K562 (cell line): ENCODE data around the gene RNF114. TPM values are rescaled to one million over a fixed set of nuclear protein-coding genes. Genes with fewer than 3 reads are reported as not detected.

Experiments
- ATAC-seq: fragments of 200-7000 bp; cut with Tn5 transposase; 3 replicates; pipeline ENCODE4 v1.9.1; 2020; ENCODE audit warnings: moderate library complexity
- BruUV-seq: library from RNA; stranded (reverse); fragments of 400-500 nt; replicated peaks from 2 replicates; lab custom pipeline; 2021; lab: Mats Ljungman, UMichigan
- CTCF ChIA-PET: fragments of 300-600 bp; formaldehyde crosslinking; extraction: SDS; loops from one replicate; lab custom pipeline; 2021; ENCODE audit warnings: low intra/inter-chr PET ratio; lab: Yijun Ruan, JAX
- POLR2A ChIA-PET: fragments of 300-600, 350-650 bp; sonication (Branson Sonifier 250); formaldehyde crosslinking; extraction: SDS; loops from one replicate; lab custom pipeline; 2021; ENCODE audit warnings: antibody characterized with exemption, inconsistent platforms; lab: Yijun Ruan, JAX
- DNase-seq, 4 experiments: peaks; one replicate each; pipeline versions ENCODE4 v3.0.0 to v3.0.0-alpha.2; 2011 to 2018; ENCODE audit warnings: low spot score in 3 of 4, mixed read lengths in 3 of 4; ENCODE audit errors: extremely low read depth in 1 of 4
- FAIRE-seq: peaks from 2 replicates; lab custom pipeline; 2011; peaks lifted over from hg19 to GRCh38; lab: Jason Lieb, UNC
- H2AFZ ChIP-seq: 2 replicates; pipeline ENCODE4 v1.6.0; 2011; ENCODE audit warnings: low read depth, low read length, control low read depth, inconsistent platforms
- H3K27ac ChIP-seq: fragments of 200-600 bp; 3 replicates; pipeline ENCODE4 v1.8.0; 2011; ENCODE audit warnings: low read depth, mild to moderate bottlenecking, control low read depth, inconsistent platforms, low read length, moderate library complexity, mixed read lengths; ENCODE audit errors: extremely low read depth
- H3K27me3 ChIP-seq, 2 experiments: fragments of 300-600 bp in 1 of 2; 2 replicates in 1 of 2; 3 replicates in 1 of 2; pipeline versions ENCODE4 v1.6.0 to v1.8.0; 2011; ENCODE audit warnings: inconsistent platforms in 2 of 2, low read length in 2 of 2, mild to moderate bottlenecking in 1 of 2, mixed read lengths in 1 of 2, moderate library complexity in 1 of 2; ENCODE audit not compliant: control insufficient read depth in 2 of 2, insufficient read depth in 2 of 2
- H3K36me3 ChIP-seq: fragments of 300-600 bp; 3 replicates; pipeline ENCODE4 v1.8.0; 2011; ENCODE audit warnings: mild to moderate bottlenecking, low read length, inconsistent platforms; ENCODE audit not compliant: control insufficient read depth, insufficient read depth
- H3K4me1 ChIP-seq, 2 experiments: fragments of 200-600 bp in 1 of 2; replicated peaks in 1 of 2; 2 replicates in 1 of 2; 3 replicates in 1 of 2; pipeline versions ENCODE4 v1.5.1 to v1.8.0; 2011; ENCODE audit warnings: inconsistent platforms in 2 of 2, low read length in 2 of 2, mild to moderate bottlenecking in 1 of 2, mixed read lengths in 1 of 2, moderate library complexity in 1 of 2; ENCODE audit not compliant: control insufficient read depth in 2 of 2, insufficient read depth in 2 of 2
- H3K4me2 ChIP-seq: 2 replicates; pipeline ENCODE4 v1.6.1; 2011; ENCODE audit warnings: low read length, control low read depth, inconsistent platforms, mixed read lengths; ENCODE audit not compliant: insufficient read depth
- H3K4me3 ChIP-seq: fragments of 200-600 bp; sonication (generic), shearing (Covaris generic); 2 replicates; pipeline ENCODE4 v1.5.1; 2016; ENCODE audit warnings: control low read depth, inconsistent platforms
- H3K79me2 ChIP-seq: fragments of 200-600 bp; 3 replicates; pipeline ENCODE4 v1.8.0; 2011; ENCODE audit warnings: low read length, inconsistent platforms; ENCODE audit not compliant: control insufficient read depth, insufficient read depth
- H3K9ac ChIP-seq, 2 experiments: 2 replicates each; pipeline versions ENCODE4 v1.6.0 to v1.6.1; 2011; ENCODE audit warnings: low read depth in 2 of 2, low read length in 2 of 2, control low read depth in 1 of 2, inconsistent platforms in 1 of 2, mild to moderate bottlenecking in 1 of 2, mixed read lengths in 1 of 2; ENCODE audit not compliant: insufficient read depth in 1 of 2
- H3K9me1 ChIP-seq: one replicate; pipeline ENCODE4 v1.6.0; 2011; ENCODE audit warnings: inconsistent platforms, mild to moderate bottlenecking, low read length, moderate library complexity; ENCODE audit not compliant: control insufficient read depth, insufficient read depth
- H3K9me3 ChIP-seq: replicated peaks from 2 replicates; pipeline ENCODE4 v1.5.1; 2011; ENCODE audit warnings: low read depth, low read length, inconsistent platforms; ENCODE audit not compliant: control insufficient read depth, insufficient read depth
- H4K20me1 ChIP-seq: replicated peaks from 2 replicates; pipeline ENCODE4 v1.6.1; 2011; ENCODE audit warnings: low read length, inconsistent platforms, mixed read lengths; ENCODE audit not compliant: control insufficient read depth, insufficient read depth
- CHD1 ChIP-seq: fragments of 200-600 bp; sonication (generic); IDR thresholded peaks from one replicate; pipeline ENCODE4 v1.6.1; 2012; ENCODE audit warnings: mild to moderate bottlenecking, moderate library complexity, low read length, inconsistent platforms
- CREB1 ChIP-seq, 2 experiments: sonication (generic) in 1 of 2; formaldehyde crosslinking in 1 of 2; IDR thresholded peaks; 2 replicates each; pipeline versions ENCODE4 v1.6.1 to v1.8.0; 2012 to 2022; ENCODE audit warnings: inconsistent platforms in 1 of 2, mild to moderate bottlenecking in 1 of 2, missing genetic modification reagents in 1 of 2, moderate library complexity in 1 of 2
- HES1 ChIP-seq: fragments of 450-650 bp; IDR thresholded peaks from 2 replicates; pipeline ENCODE4 v1.6.1; 2016; ENCODE audit warnings: low read depth, mild to moderate bottlenecking, moderate library complexity
- HNRNPK ChIP-seq: fragments of 200-400 bp; formaldehyde crosslinking; IDR thresholded peaks from one replicate; pipeline ENCODE4 v1.6.1; 2018; ENCODE audit warnings: mild to moderate bottlenecking, low read depth, low read length; ENCODE audit not compliant: poor library complexity, severe bottlenecking
- KDM5B ChIP-seq: fragments of 200-600 bp; sonication (generic); IDR thresholded peaks from 2 replicates; pipeline ENCODE4 v1.6.1; 2012; ENCODE audit warnings: low read depth, mild to moderate bottlenecking, moderate library complexity, low read length, control low read depth, inconsistent platforms; ENCODE audit not compliant: insufficient replicate concordance
- PRDM10 ChIP-seq: fragments of 450-650 bp; IDR thresholded peaks from 2 replicates; pipeline ENCODE4 v1.6.1; 2018; ENCODE audit not compliant: partially characterized antibody
- PURB ChIP-seq: sonication (generic); formaldehyde crosslinking; IDR thresholded peaks from 2 replicates; pipeline ENCODE4 v1.9.0; 2021; ENCODE audit warnings: low read depth, mild to moderate bottlenecking, missing genetic modification reagents
- TBP ChIP-seq: optimal IDR thresholded peaks from 2 replicates; pipeline ENCODE3; 2011; ENCODE audit warnings: low read depth, low read length, improper control_type of control experiment
- ZSCAN32 ChIP-seq: fragments of 450-650 bp; formaldehyde crosslinking; IDR thresholded peaks from 2 replicates; pipeline ENCODE4 v1.4.0; 2020; ENCODE audit warnings: mild to moderate bottlenecking, moderate library complexity
- WGBS: fragments of 100-300 bp; shearing (Covaris generic); methylation state at CpG from one replicate; pipeline ENCODE4 v1.1.6; 2016; ENCODE audit warnings: low coverage, mixed read lengths; ENCODE audit not compliant: insufficient coverage; ENCODE audit errors: missing lambda C conversion rate; 5-methylcytosine and 5-hydroxymethylcytosine counted together
- in situ Hi-C: fragments of 300-500 bp; cut with MboI; formaldehyde crosslinking; loops from 4 replicates; pipeline ENCODE4 v1.15.0; 2018; ENCODE audit warnings: inconsistent platforms, mixed read lengths
- intact Hi-C: fragments of 100-400 bp; cut with micrococcal nuclease; formaldehyde crosslinking; loops from 2 replicates; pipeline ENCODE4 v1.14.2; 2022
- polyA plus RNA-seq, 8 experiments: library from polyadenylated mRNA; depleted of rRNA in 4 of 8; stranded (reverse) in 5 of 8; unstranded in 3 of 8; fragments of >200 nt; fragmentation: Nextera tagmentation in 2 of 8; fragmentation: Illumina TruSeq in 1 of 8; extraction: Ambion mirVana in 2 of 8; extraction: Trizol in 1 of 8; gene quantifications; 2 replicates each; pipeline versions ENCODE4 v1.2.1 to v1.2.3, GENCODE V29; 2011 to 2014; ENCODE audit warnings: inconsistent platforms in 1 of 8, missing spikeins in 1 of 8
- total RNA-seq, 7 experiments: library from RNA; depleted of rRNA in 6 of 7; stranded (reverse); fragments of >200 nt in 6 of 7; fragmentation: Illumina TruSeq in 2 of 7; extraction: Trizol in 2 of 7; gene quantifications; 2 replicates each; pipeline versions ENCODE4 v1.2.1 to v1.2.3, GENCODE V29; 2011 to 2021; ENCODE audit warnings: low replicate concordance in 1 of 7
- TF ChIP-seq, protein P1 (sequence below): fragments of 250-450 bp; sonication (Bioruptor Pico); IDR thresholded peaks from 2 replicates; pipeline ENCODE4 v1.8.0; 2022; ENCODE audit warnings: moderate library complexity, mild to moderate bottlenecking, inconsistent platforms
- TF ChIP-seq, protein P2 (sequence below): fragments of 150-350 bp; IDR thresholded peaks from 2 replicates; pipeline ENCODE4 v1.6.1; 2014; ENCODE audit warnings: low read depth, mild to moderate bottlenecking, low read length, borderline replicate concordance

RNF114 gene
- total and polyA plus RNA-seq, 9 of the 15 experiments (the other 6 are each of a cell fraction or from before 2014, with no cell fraction given), result 38.6 to 111 (median 62.6) TPM

DNA sequence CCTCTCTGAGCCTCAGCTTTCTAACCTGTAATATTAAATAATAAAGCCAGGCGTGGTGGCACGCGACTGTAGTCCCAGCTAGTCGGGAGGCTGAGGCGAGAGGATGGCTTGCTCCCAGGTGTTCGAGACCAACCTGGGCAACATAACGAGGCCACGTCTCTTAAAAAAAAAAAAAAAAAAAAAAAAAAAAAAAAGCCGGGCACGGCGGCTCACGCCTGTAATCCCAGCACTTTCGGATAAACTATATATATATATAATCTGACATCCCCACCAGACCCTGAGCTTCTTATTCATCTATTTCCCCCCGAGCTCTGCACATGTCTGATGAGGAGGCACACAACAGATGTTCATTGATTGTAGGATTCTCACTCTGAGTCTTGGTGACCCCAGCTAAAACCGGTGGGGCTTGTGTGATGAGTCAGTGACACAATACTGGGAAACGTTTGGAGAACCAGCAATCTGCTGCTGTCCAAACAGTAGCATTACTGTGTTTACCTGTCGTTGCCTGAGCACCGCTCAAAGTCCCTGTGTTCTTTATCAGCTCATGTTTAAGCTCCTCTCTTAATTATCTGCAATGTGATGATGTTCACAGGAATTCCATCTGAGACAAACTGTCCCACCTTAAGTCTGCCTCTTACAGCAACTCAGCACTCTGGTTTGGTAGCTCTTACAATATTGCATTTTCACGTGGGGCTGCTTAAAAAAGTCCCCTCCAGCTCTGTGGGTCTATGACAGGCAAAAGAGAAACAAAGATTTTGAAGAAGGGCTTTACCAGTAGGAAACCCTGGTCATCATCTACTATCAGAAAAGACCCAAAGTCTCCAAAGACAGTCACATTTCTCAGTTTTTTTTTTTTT is 19.8 kb upstream of the RNF114 start:
- Histone ChIP-seq H3K27ac (peak overlapping the region; percentile 100), H2AFZ (peak overlapping the region; percentile 100), H3K36me3 (peaks cover 7% of the 10 kb centered on the region; the same call in 1 of the 3 replicates), H3K4me2 (peak overlapping the region; percentile 99), H3K9me1 (no peaks in the 10 kb centered on the region), H3K27me3 (no peaks in the 10 kb centered on the region), H3K4me1 (peaks cover 16 to 17% of the 10 kb centered on the region in 2 experiments; a peak in 4 of 5 replicates), H3K79me2 (peaks cover 38% of the 10 kb centered on the region), H4K20me1 (peaks cover 9% of the 10 kb centered on the region; the same call in 1 of the 2 replicates), H3K9me3 (no peaks in the 10 kb centered on the region), H3K9ac (peak overlapping the region; percentile 95 to 99; a peak in 3 of 4 replicates), H3K4me3 (peak overlapping the region; percentile 93)
- POLR2A ChIA-PET, result interaction anchor here (0.6 to 1.7 kb wide), 11 partner anchors 9 to 552 kb away, joined by 3 to 16 read pairs (median 3); partner anchors contain the start of gene RNF114
- CTCF ChIA-PET, result no interaction called here
- FAIRE-seq (peak; percentile 94), ATAC-seq (peak; percentile 64), DNase-seq (peak; percentile 60 to 85 (median 68))
- intact Hi-C loops, result no loop called here
- no TSS peak for BruUV-seq
- 1% methylated on average over 12 of the region's 19 CpGs for WGBS
- in situ Hi-C loops, result no loop called here
- TF ChIP-seq, protein P1, sequence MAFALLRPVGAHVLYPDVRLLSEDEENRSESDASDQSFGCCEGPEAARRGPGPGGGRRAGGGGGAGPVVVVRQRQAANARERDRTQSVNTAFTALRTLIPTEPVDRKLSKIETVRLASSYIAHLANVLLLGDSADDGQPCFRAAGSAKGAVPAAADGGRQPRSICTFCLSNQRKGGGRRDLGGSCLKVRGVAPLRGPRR (CRISPR knock-in tag), result no peak
- TF ChIP-seq HES1 (0 out of 2 replicates have a peak, but pooled peaks have one; percentile 4), KDM5B (no peak), CREB1 (IDR thresholded peaks at IDR 0.05) (no peak; the same call in 1 of the 2 replicates), CREB1 (CRISPR knock-in tag; IDR thresholded peaks at IDR 0.05) (no peak), HNRNPK (no peak), TBP (peak; percentile 0), PURB (CRISPR knock-in tag) (no peak), PRDM10 (peak; percentile 58), CHD1 (no peak), ZSCAN32 (CRISPR knock-in tag) (no peak)
- TF ChIP-seq, protein P2, sequence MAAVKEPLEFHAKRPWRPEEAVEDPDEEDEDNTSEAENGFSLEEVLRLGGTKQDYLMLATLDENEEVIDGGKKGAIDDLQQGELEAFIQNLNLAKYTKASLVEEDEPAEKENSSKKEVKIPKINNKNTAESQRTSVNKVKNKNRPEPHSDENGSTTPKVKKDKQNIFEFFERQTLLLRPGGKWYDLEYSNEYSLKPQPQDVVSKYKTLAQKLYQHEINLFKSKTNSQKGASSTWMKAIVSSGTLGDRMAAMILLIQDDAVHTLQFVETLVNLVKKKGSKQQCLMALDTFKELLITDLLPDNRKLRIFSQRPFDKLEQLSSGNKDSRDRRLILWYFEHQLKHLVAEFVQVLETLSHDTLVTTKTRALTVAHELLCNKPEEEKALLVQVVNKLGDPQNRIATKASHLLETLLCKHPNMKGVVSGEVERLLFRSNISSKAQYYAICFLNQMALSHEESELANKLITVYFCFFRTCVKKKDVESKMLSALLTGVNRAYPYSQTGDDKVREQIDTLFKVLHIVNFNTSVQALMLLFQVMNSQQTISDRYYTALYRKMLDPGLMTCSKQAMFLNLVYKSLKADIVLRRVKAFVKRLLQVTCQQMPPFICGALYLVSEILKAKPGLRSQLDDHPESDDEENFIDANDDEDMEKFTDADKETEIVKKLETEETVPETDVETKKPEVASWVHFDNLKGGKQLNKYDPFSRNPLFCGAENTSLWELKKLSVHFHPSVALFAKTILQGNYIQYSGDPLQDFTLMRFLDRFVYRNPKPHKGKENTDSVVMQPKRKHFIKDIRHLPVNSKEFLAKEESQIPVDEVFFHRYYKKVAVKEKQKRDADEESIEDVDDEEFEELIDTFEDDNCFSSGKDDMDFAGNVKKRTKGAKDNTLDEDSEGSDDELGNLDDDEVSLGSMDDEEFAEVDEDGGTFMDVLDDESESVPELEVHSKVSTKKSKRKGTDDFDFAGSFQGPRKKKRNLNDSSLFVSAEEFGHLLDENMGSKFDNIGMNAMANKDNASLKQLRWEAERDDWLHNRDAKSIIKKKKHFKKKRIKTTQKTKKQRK, result no peak
